Keratinocyte (primary cell): Measurements from ENCODE around the gene MATK. TPM values are rescaled to one million over a fixed set of nuclear protein-coding genes. Genes with fewer than 3 reads are reported as not detected.

Source experiments
- DNase-seq: peaks from one replicate; pipeline ENCODE4 v3.0.0-alpha.2; 2011; ENCODE audit warnings: low read depth, missing footprints, low spot score
- FAIRE-seq: peaks from 2 replicates; lab custom pipeline; 2011; peaks lifted over from hg19 to GRCh38; lab: Jason Lieb, UNC
- H2AFZ ChIP-seq: 2 replicates; pipeline ENCODE4 v1.6.0; 2012; ENCODE audit warnings: low read length, control low read depth, inconsistent platforms; ENCODE audit not compliant: control insufficient read depth
- H3K27ac ChIP-seq: 2 replicates; pipeline ENCODE4 v1.5.1; 2011; ENCODE audit warnings: low read length; ENCODE audit not compliant: control insufficient read depth, insufficient read depth
- H3K27me3 ChIP-seq: 3 replicates; pipeline ENCODE4 v1.6.0; 2011; ENCODE audit warnings: low read length; ENCODE audit not compliant: control insufficient read depth, insufficient read depth; ENCODE audit errors: extremely low read depth
- H3K36me3 ChIP-seq, 2 experiments: 2 replicates in 1 of 2; 3 replicates in 1 of 2; pipeline ENCODE4 v1.5.1; 2011; ENCODE audit warnings: low read length in 2 of 2, mild to moderate bottlenecking in 1 of 2; ENCODE audit not compliant: control insufficient read depth in 2 of 2, insufficient read depth in 2 of 2; ENCODE audit errors: extremely low read depth in 1 of 2
- H3K4me1 ChIP-seq: 3 replicates; pipeline ENCODE4 v1.5.1; 2011; ENCODE audit warnings: low read length; ENCODE audit not compliant: control insufficient read depth, insufficient read depth; ENCODE audit errors: extremely low read depth
- H3K4me2 ChIP-seq: 3 replicates; pipeline ENCODE4 v1.6.0; 2011; ENCODE audit warnings: low read depth, low read length; ENCODE audit not compliant: control insufficient read depth, insufficient read depth; ENCODE audit errors: extremely low read depth
- H3K4me3 ChIP-seq, 3 experiments: fragments of 200-600 bp in 1 of 3; sonication (generic) in 1 of 3; 2 replicates in 2 of 3; 3 replicates in 1 of 3; pipeline ENCODE4 v1.5.1; 2011 to 2016; ENCODE audit warnings: low read length in 3 of 3, mild to moderate bottlenecking in 3 of 3, control low read depth in 2 of 3, inconsistent platforms in 1 of 3, low read depth in 1 of 3, mixed read lengths in 1 of 3, mixed run types in 1 of 3, moderate library complexity in 1 of 3; ENCODE audit not compliant: control insufficient read depth in 2 of 3, insufficient read depth in 2 of 3; ENCODE audit errors: extremely low read depth in 1 of 3
- H3K79me2 ChIP-seq: 2 replicates; pipeline ENCODE4 v1.6.0; 2012; ENCODE audit warnings: low read length; ENCODE audit not compliant: control insufficient read depth, insufficient read depth
- H3K9ac ChIP-seq: 3 replicates; pipeline ENCODE4 v1.6.0; 2011; ENCODE audit warnings: low read length; ENCODE audit not compliant: control insufficient read depth, insufficient read depth; ENCODE audit errors: extremely low read depth
- H3K9me1 ChIP-seq: 3 replicates; pipeline ENCODE4 v1.6.0; 2011; ENCODE audit warnings: low read length; ENCODE audit not compliant: control insufficient read depth, insufficient read depth; ENCODE audit errors: extremely low read depth
- H3K9me3 ChIP-seq: 2 replicates; pipeline ENCODE4 v1.5.1; 2012; ENCODE audit warnings: low read depth, low read length; ENCODE audit not compliant: control insufficient read depth
- H4K20me1 ChIP-seq: 3 replicates; pipeline ENCODE4 v1.6.0; 2011; ENCODE audit warnings: low read length; ENCODE audit not compliant: control insufficient read depth, insufficient read depth; ENCODE audit errors: extremely low read depth
- CTCF ChIP-seq, 3 experiments: IDR thresholded peaks in 1 of 3; conservative IDR thresholded peaks in 1 of 3; optimal IDR thresholded peaks in 1 of 3; 2 replicates in 2 of 3; 3 replicates in 1 of 3; pipeline versions ENCODE3 to v1.5.1; 2011; ENCODE audit warnings: low read length in 3 of 3, mild to moderate bottlenecking in 3 of 3, moderate library complexity in 2 of 3, control low read depth in 1 of 3, inconsistent platforms in 1 of 3; ENCODE audit not compliant: insufficient read depth in 2 of 3; ENCODE audit errors: extremely low read depth in 1 of 3
- EZH2 ChIP-seq: IDR thresholded peaks from one replicate; pipeline ENCODE4 v1.6.1; 2012; ENCODE audit warnings: inconsistent platforms, mild to moderate bottlenecking, low read length, moderate library complexity
- dilution Hi-C: fragments of 300-500 bp; cut with MboI; formaldehyde crosslinking; loops from one replicate; pipeline ENCODE4 v1.7.0; 2020; ENCODE audit warnings: low sequenced_read_pairs; ENCODE audit not compliant: extremely low pct_ligation_motif_present
- polyA plus RNA-seq, 5 experiments: library from polyadenylated mRNA; depleted of rRNA in 3 of 5; stranded (reverse) in 3 of 5; stranded (forward) in 1 of 5; unstranded in 1 of 5; fragments of >200 nt; gene quantifications; 1 replicate in 1 of 5; 2 replicates in 3 of 5; 3 replicates in 1 of 5; pipeline versions ENCODE4 v1.2.1 to v1.2.3, GENCODE V29; 2011 to 2012; ENCODE audit warnings: missing spikeins in 2 of 5, low read depth in 1 of 5, low replicate concordance in 1 of 5

Gene MATK
- polyA plus RNA-seq, 1 donor (not counting 4 experiments of a cell fraction or from before 2014, with no cell fraction given) = 0.16 TPM

DNA sequence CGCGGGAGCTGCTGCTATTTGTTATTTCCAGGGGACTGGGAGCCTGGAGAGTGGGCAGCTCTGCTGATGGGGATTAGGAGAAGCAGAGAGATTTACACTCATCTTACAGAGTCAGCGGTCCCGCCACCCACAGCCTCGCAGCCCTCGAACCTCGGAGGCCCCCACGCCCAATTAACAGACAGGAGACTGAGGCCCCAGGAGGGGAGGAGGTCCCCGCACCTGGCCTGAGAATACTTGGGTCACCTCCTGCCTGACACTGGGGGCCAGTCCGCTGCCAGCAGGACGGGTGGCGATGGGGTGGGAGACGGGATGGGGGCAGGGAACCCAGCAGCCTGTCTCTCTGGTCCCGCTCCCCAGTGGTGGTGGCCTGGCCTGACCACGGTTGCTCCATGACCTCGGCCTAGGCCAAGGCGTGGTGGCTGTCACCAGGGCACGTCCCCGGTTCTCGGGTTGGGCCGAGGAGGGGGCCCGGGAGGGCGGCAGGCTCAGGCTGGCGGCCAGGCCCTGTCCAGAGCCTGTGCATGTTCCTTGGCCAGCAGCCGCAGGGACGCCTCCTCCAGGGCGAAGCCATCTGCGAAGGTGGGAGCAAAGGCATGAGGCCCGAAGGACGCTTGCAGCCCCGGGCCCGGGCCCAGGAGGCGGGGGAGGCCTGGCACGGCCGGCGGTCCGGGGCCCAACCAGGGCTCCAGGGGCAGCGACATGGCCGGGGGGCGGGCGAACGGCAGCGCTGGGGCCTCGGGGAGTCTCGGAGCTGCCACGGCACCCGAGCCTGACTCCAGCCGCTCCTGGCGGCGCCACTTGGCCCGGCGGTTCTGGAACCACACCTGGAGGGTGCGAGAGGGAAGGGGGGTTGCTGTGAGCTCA is 15.8 kb downstream of the MATK start:
- H3K36me3 ChIP-seq = peaks cover 5% of the 10 kb centered on the region in 2 experiments
- H3K4me1 ChIP-seq = no peaks in the 10 kb centered on the region
- no peak overlapping the region for H3K27ac ChIP-seq
- dilution Hi-C loops = no loop called here
- no peaks in the 10 kb centered on the region for H3K9me1 ChIP-seq
- no peak for TF ChIP-seq EZH2
- no peak for TF ChIP-seq CTCF (optimal IDR thresholded peaks at IDR 0.05 in 1 of 3, IDR thresholded peaks at IDR 0.05 in 1 of 3, conservative IDR thresholded peaks at IDR 0.05 in 1 of 3; ENCODE audit: extremely low read depth in 1 of 3, insufficient read depth in 2 of 3, low read length in 3 of 3)
- no peak overlapping the region for H3K9ac ChIP-seq
- no peaks in the 10 kb centered on the region for H3K79me2 ChIP-seq
- DNase-seq (no peak), FAIRE-seq (no peak)
- H3K9me3 ChIP-seq = no peaks in the 10 kb centered on the region
- H4K20me1 ChIP-seq = no peaks in the 10 kb centered on the region
- no peak overlapping the region for H3K4me3 ChIP-seq
- no peak overlapping the region for H2AFZ ChIP-seq
- H3K4me2 ChIP-seq = no peak overlapping the region
- H3K27me3 ChIP-seq = peaks cover 7% of the 10 kb centered on the region

DNA sequence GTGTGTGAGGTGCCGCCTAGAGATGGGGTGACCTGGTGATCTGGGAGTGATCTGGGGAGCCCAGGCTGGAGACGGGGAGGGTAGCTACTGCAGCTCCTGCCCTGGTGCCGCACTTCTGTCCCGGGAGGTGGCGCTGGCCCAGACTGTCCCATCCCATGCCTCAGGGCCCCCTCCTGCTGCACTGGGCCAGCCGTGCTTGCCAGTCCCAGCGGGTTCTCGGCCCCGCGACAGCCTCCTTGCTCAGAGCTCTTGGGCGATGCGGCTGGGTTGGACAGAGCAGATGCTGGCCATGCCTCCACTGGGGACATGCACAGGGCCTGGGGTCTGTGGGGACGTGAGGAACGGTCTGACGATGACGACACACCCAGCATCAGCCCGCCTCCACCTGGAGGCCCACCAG is 16.7 kb downstream of the MATK start:
- Histone ChIP-seq H3K4me3 (no peak overlapping the region), H3K9me3 (no peaks in the 10 kb centered on the region), H3K4me1 (no peaks in the 10 kb centered on the region), H3K9ac (no peak overlapping the region), H4K20me1 (no peaks in the 10 kb centered on the region), H3K4me2 (no peak overlapping the region), H3K79me2 (no peaks in the 10 kb centered on the region), H3K9me1 (no peaks in the 10 kb centered on the region), H3K27me3 (peaks cover 7% of the 10 kb centered on the region), H2AFZ (no peak overlapping the region), H3K27ac (no peak overlapping the region), H3K36me3 (peaks cover 5 to 6% of the 10 kb centered on the region in 2 experiments)
- DNase-seq = no peak
- TF ChIP-seq EZH2 = no peak
- TF ChIP-seq CTCF (optimal IDR thresholded peaks at IDR 0.05 in 1 of 3, IDR thresholded peaks at IDR 0.05 in 1 of 3, conservative IDR thresholded peaks at IDR 0.05 in 1 of 3; ENCODE audit: extremely low read depth in 1 of 3, insufficient read depth in 2 of 3, low read length in 3 of 3) = peak in 1 of 3 experiments; percentile 39
- FAIRE-seq = no peak
- dilution Hi-C loops = no loop called here
